ENCODE data around the gene FUT3.
"Not testable (repeated sequence)": the region's sequence is repeated elsewhere in the genome, so short reads cannot be mapped to it uniquely, and the experiment has no call there.

Gene FUT3

DNA sequence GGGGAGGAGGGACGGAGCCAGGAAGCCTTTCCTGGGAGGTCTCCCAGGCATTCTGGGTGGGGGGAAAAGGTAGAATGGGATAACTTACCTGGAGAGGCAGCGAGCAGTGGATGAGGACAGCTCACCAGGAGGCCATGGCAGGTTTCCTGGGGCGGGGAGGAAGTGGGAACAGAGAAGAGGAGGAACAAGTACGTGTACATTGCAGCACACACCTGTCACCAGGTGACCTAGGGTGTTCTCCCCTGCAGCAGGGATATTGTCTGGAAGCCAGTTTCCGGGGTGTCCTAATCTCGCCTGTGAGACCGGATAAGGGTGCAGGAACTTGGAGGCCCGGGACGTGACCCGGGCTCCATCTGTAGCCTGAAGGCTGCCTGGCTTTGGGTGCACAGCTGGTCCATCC, at the start of gene FUT3:
Gene FUT3 (minus strand): TSS at position 148 of the 400 bp plus-strand sequence.
- DNase-seq (ENCODE audit: low spot score): no peak

GRCh38 chr19:5900976-5901375, 49.7 kb upstream of the FUT3 start:
- DNase-seq (ENCODE audit: low spot score): no peak

DNA sequence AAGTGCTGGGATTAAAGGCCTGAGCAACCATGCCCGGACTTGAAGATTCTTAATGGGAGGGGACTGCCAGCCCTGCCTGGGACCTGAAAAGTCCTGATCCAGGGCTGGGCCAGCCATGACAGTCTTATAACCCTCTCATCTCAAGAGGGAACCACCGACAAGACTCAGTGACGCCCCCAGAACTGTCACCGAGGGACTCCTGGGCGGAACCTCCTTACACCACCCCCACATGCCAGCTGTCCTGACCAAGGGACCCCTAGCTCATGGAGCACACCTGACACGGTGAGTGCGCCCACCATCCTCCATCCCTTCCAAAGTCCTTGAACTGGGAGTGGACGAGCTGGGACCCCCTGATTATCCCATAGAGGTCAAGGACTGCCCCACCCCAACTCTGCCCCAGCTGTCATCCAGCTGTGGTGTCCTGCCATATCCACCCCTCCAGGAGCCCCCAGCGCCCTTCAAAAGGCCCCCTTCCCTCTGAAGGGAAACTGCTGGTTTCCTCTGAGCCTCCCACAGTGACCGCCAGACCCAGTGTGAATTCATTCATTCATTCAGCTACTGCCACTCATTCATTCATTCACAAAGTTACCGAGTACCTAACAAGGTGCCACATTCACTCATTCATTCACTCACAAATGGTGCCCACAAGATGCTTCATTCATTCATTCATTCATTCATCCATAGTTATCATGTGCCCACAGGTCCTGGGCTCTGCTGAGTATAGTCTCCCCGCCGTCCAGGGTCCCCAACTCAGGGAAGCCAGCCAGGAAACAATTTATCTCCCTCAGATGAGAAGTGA, 48.7 kb upstream of the FUT3 start:
- no peak for DNase-seq (ENCODE audit: low spot score)

- no peak for DNase-seq (ENCODE audit: low spot score)
These were observed 46.1 kb upstream of the FUT3 start for GRCh38 chr19:5897189-5897969.

- no peak for DNase-seq (ENCODE audit: low spot score)
These were observed 45.3 kb upstream of the FUT3 start for GRCh38 chr19:5896365-5897076.

DNA sequence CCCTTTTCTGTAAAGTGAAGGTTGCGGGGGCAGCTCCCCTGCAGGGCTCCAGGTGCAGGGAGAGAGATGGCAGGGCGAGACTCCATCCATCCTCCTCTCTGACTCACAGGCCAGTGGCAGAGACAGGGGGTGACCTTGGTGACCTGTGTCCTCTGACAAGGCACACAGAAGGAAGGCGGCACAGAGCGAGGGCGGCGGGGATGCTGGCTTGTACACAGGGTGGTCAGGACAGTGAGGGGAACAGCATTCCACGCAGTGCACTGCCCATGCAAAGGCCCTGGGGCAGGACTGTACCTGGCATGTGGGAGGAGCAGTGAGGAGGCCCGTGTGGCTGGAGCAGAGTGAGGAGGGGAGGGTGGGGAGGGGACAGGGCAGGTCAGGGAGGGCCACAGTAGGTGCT, 44.6 kb upstream of the FUT3 start:
- no peak for DNase-seq (ENCODE audit: low spot score)

- DNase-seq (ENCODE audit: low spot score): no peak
These were observed 44.2 kb upstream of the FUT3 start for GRCh38 chr19:5895409-5895808.

DNA sequence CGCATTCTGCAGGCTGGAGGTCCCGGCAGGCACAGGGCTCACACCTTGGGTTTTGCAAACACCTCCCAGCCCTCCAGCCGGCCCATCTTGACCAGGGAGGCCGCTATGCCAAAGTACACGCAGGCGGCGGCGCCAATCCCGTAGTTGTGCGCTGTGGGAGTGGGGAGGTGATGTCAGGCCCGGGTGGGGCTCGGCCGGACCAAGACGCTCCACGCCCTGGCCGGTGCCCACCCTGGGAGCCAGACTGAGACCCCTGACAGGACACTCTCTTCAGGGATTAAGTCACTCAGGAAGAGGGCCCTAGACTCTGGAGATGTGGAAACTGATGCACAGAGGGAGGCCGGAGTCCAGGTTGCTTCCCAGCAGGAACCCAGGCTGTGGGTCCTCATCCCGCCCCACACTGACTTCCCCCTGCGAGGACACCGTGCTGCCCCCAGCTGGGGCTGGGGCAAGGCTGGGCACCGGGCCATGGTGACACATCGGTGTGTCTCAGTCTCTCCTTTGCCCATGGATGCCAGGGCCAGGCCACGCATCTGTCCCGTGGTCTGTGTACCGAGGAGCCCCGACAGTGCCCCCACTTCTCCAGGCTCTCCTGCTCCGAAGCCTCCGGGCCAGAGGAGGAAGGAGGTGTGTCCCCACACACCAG, 43.6 kb upstream of the FUT3 start:
- no peak for DNase-seq (ENCODE audit: low spot score)

GRCh38 chr19:5893907-5894703, 42.9 kb upstream of the FUT3 start:
- no peak for DNase-seq (ENCODE audit: low spot score)

- no peak for DNase-seq (ENCODE audit: low spot score)
These were observed 42.2 kb upstream of the FUT3 start for GRCh38 chr19:5893296-5893903.

DNA sequence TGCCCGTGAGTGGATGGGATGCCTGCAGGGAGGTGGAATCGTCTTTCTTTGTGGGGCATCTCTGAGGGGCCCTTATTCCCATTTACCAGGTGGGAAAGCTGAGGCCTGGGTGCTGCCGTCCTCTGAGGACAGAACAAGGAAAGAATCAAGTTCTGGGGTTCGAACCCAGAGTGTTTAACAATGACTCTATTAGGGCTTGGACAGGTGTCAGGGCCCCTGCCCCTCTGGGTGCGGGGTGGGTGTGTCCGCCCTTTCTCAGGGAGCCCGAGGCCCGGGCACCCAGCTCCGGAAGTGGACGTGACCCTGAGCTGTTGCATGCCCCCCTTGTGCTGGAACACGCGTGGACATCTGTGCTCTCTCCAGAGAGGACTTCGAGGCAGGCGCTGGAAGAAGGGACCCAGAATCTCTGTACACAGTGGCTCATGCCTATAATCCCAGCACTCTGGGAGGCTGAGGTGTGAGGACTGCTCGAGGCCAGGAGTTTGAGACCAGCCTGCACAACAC, 41.6 kb upstream of the FUT3 start:
- DNase-seq (ENCODE audit: low spot score): no peak

GRCh38 chr19:5891938-5892771, 40.9 kb upstream of the FUT3 start:
- no peak for DNase-seq (ENCODE audit: low spot score)

- DNase-seq (ENCODE audit: low spot score): no peak
These were observed 40.3 kb upstream of the FUT3 start for GRCh38 chr19:5891572-5891937.

- no peak for DNase-seq (ENCODE audit: low spot score)
These were observed 38.9 kb upstream of the FUT3 start for GRCh38 chr19:5890099-5890498.

DNA sequence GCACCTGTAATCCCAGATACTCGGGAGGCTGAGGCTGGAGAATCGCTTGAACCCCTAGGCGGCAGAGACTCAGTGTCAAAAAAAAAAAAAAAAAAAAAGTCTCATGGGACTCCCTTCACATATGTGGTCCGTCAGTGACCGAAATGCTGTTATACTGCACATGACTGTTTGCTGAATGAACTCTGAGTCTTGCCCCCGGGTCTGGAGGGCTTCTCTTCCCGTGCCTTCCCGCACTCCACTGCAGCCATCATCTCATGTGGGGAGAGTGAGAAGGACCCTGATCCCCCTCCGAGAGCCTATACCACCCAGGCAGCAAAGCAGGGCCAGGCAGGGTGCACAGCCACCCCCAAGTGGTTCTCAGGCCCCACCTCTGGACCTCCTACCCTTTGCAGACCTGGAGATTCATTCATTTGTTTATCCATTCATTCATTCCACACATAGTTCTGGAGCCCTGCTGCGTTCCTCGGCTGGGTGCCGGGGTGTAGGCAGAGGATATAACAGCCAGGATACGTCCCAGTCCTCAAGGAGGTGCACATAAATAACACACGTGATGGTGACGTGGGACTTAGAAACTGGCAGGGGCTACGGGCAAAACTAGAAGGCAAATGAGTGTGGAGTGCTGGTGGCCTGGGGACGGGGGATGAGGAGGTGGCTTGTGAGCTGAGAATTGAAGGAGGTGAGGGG, 38.2 kb upstream of the FUT3 start:
- no peak for DNase-seq (ENCODE audit: low spot score)

DNA sequence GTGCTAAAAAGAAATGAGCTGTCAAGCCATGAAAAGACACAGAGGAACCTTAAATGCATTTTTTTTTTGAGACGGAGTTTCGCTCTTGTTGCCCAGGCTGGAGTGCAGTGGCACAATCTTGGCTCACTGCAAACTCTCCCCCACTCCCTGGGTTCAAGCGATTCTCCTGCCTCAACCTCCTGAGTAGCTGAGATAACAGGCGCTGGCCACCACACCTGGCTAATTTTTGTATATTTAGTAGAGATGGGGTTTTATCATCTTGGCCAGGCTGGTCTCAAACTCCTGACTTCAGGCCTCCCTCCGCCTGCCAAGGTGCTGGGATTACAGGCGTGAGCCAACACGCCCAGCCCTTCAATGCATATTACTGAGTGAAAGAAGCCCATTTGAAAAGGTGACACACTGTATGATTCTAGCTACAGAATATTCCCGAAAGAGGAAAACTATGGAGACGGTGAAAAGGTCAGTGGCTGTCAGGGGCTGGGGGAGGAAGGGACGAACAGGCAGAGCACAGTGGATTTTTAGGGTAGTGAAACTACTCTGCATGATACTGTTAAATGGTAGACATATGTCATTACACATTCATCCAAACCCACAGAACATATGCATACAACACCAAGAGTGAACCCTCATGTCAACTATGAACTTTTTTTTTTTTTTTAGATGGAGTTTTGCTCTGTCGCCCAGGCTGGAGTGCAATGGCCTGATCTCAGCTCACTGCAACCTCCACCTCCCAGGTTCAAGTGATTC, 33.0 kb upstream of the FUT3 start:
- not testable (repeated sequence) for DNase-seq (ENCODE audit: low spot score)

DNA sequence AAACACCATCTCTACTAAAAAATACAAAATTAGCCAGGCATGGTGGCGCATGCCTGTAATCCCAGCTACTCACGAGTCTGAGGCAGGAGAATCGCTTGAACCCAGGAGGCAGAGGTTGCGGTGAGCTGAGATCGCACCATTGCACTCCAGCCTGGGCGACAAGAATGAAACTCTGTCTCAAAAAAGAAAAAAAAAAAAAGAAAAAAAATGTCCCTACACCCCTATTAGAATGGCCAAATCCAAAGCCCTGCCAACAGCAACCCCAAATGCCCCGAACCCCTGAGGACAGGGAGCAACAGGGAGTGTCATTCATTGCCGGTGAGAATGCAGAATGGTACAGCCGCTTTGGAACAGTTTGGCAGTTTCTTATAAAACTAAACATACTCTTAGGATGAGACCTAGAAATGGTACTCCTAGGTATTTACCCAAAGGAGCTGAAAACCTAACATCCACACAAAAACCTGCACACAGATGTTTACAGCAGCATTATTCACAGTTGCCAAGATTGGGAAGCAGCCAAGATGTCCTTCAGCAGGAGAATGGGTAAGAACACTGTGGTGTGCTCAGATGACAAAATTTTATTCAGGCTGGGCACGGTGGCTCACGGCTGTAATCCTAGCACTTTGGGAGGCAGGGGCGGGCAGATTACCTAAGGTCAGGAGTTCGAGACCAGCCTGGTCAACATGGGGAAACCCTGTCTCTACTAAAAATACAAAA, 32.1 kb upstream of the FUT3 start:
- DNase-seq (ENCODE audit: low spot score): not testable (repeated sequence)

DNA sequence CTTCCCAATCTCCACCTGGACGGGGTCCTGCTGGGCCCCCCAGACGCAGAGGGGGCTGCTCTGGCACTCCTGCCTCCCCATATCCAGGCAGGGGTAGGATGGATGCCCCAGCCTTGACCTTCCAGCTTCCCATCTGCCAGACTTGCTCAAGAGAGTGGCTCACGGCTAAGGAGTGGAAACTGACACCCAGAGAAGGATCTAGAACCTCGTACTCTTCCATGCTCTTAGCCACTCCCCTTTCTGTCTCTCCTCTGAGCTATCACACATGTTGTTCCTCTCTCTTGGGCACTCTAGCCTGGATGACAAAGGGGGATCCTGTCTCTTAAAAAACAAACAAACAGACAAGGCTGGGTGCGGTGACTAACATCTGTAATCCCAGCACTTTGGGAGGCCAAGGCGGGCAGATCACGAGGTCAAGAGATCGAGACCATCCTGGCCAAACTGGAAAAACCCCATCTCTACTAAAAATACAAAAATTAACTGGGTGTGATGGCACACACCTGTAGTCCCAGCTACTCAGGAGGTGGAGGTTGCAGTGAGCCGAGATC, 31.2 kb upstream of the FUT3 start:
- no peak for DNase-seq (ENCODE audit: low spot score)

All from CD4-positive, alpha-beta T cell treated with Interleukin-2 at 100 ng/mL for 4 hours (primary cell).